A549 (cell line): ENCODE data around the gene APOOL. TPM values are rescaled to one million over a fixed set of nuclear protein-coding genes. Genes with fewer than 3 reads are reported as not detected.

Source experiments
- ATAC-seq, 2 experiments: fragments of 200-7000 bp in 1 of 2; fragments of >200 bp in 1 of 2; cut with Nextera tagmentation in 1 of 2; cut with Tn5 transposase in 1 of 2; 3 replicates each; pipeline versions ENCODE4 v1.8.0 to v1.9.1; 2018 to 2020; ENCODE audit warnings: mild to moderate bottlenecking in 1 of 2, moderate library complexity in 1 of 2
- CTCF ChIA-PET: fragments of 300-600 bp; sonication (Branson Sonifier 250); formaldehyde crosslinking; extraction: SDS; loops from one replicate; lab custom pipeline; 2021; ENCODE audit warnings: antibody characterized with exemption, inconsistent platforms; lab: Yijun Ruan, JAX
- POLR2A ChIA-PET: fragments of 350-600 bp; formaldehyde crosslinking; extraction: SDS; loops from one replicate; lab custom pipeline; 2021; ENCODE audit warnings: antibody characterized with exemption, inconsistent platforms; lab: Yijun Ruan, JAX
- DNase-seq, 2 experiments: peaks; one replicate each; pipeline versions ENCODE4 v3.0.0 to v3.0.0-alpha.2; 2011 to 2016; ENCODE audit warnings: low read depth in 1 of 2, low spot score in 1 of 2
- FAIRE-seq: peaks from 2 replicates; lab custom pipeline; 2011; peaks lifted over from hg19 to GRCh38; lab: Jason Lieb, UNC
- H3K27ac ChIP-seq, 2 experiments: fragments of >200 bp; sonication (Bioruptor Twin); formaldehyde crosslinking; 3 replicates each; pipeline ENCODE4 v1.5.1; 2016 to 2017
- H3K4me1 ChIP-seq: fragments of >200 bp; sonication (Bioruptor Twin); formaldehyde crosslinking; 3 replicates; pipeline ENCODE4 v1.6.1; 2016
- H3K4me2 ChIP-seq: fragments of >200 bp; sonication (Bioruptor Twin); formaldehyde crosslinking; 3 replicates; pipeline ENCODE4 v1.6.1; 2016
- H3K4me3 ChIP-seq: fragments of >200 bp; sonication (Bioruptor Twin); formaldehyde crosslinking; 3 replicates; pipeline ENCODE4 v1.5.1; 2016
- H3K9me3 ChIP-seq: fragments of >200 bp; sonication (Bioruptor Twin); formaldehyde crosslinking; 3 replicates; pipeline ENCODE4 v1.6.1; 2016
- BHLHE40 ChIP-seq: IDR thresholded peaks from 2 replicates; pipeline ENCODE4 v1.6.1; 2012; ENCODE audit warnings: low read depth, low read length, inconsistent platforms
- CBX2 ChIP-seq: fragments of 200-600 bp; sonication (generic); IDR thresholded peaks from 2 replicates; pipeline ENCODE4 v1.6.1; 2016; ENCODE audit warnings: low read depth, mild to moderate bottlenecking, borderline replicate concordance
- CEBPB ChIP-seq, 2 experiments: fragments of >200 bp in 1 of 2; sonication (Bioruptor Twin) in 1 of 2; formaldehyde crosslinking in 1 of 2; IDR thresholded peaks; 2 replicates each; pipeline ENCODE4 v1.6.1; 2012 to 2016
- CHD2 ChIP-seq: fragments of 150-350 bp; IDR thresholded peaks from 2 replicates; pipeline ENCODE4 v1.6.1; 2014; ENCODE audit warnings: low read length; ENCODE audit not compliant: partially characterized antibody
- E2F6 ChIP-seq: IDR thresholded peaks from 2 replicates; pipeline ENCODE4 v1.6.1; 2012; ENCODE audit warnings: low read depth, borderline replicate concordance
- EHMT2 ChIP-seq: fragments of 200-600 bp; sonication (generic); IDR thresholded peaks from 2 replicates; pipeline ENCODE4 v1.6.1; 2016; ENCODE audit warnings: antibody characterized with exemption, low read depth, mild to moderate bottlenecking, moderate library complexity
- ELK1 ChIP-seq: fragments of 150-350 bp; IDR thresholded peaks from 2 replicates; pipeline ENCODE4 v1.6.1; 2014; ENCODE audit warnings: low read depth, mild to moderate bottlenecking, low read length
- ESRRA ChIP-seq: fragments of 150-350 bp; IDR thresholded peaks from 2 replicates; pipeline ENCODE4 v1.6.1; 2014; ENCODE audit warnings: mild to moderate bottlenecking, low read length, borderline replicate concordance
- FOSB ChIP-seq: fragments of 250-450 bp; sonication (Bioruptor Pico); IDR thresholded peaks from 2 replicates; pipeline ENCODE4 v1.5.0; 2020; ENCODE audit warnings: mild to moderate bottlenecking, moderate library complexity
- FOXS1 ChIP-seq: fragments of 250-450 bp; sonication (Bioruptor Pico); IDR thresholded peaks from 2 replicates; pipeline ENCODE4 v1.5.0; 2020; ENCODE audit warnings: mild to moderate bottlenecking, moderate library complexity
- GATA3 ChIP-seq: IDR thresholded peaks from 2 replicates; pipeline ENCODE4 v1.6.1; 2012; ENCODE audit warnings: borderline replicate concordance
- KDM1A ChIP-seq: fragments of 200-600 bp; sonication (generic); IDR thresholded peaks from 2 replicates; pipeline ENCODE4 v1.6.1; 2016; ENCODE audit warnings: low read depth, mild to moderate bottlenecking
- MAFK ChIP-seq: fragments of 450-650 bp; IDR thresholded peaks from 2 replicates; pipeline ENCODE4 v1.6.1; 2014; ENCODE audit not compliant: partially characterized antibody
- NFE2L2 ChIP-seq: fragments of 150-350 bp; conservative IDR thresholded peaks from 2 replicates; pipeline ENCODE4 v1.6.1; 2014; ENCODE audit warnings: low read length
- POLR2A ChIP-seq: IDR thresholded peaks from 2 replicates; pipeline ENCODE4 v1.6.1; 2012; ENCODE audit warnings: mild to moderate bottlenecking, low read length
- POLR2AphosphoS2 ChIP-seq: conservative IDR thresholded peaks from 2 replicates; pipeline ENCODE4 v1.6.1; 2012; ENCODE audit warnings: low read length, improper control_type of control experiment, inconsistent platforms
- RAD21 ChIP-seq, 2 experiments: fragments of >200 bp in 1 of 2; sonication (Bioruptor Twin) in 1 of 2; formaldehyde crosslinking in 1 of 2; IDR thresholded peaks in 1 of 2; conservative IDR thresholded peaks in 1 of 2; 2 replicates in 1 of 2; 3 replicates in 1 of 2; pipeline ENCODE4 v1.6.1; 2012 to 2018; ENCODE audit warnings: inconsistent platforms in 1 of 2
- RARB ChIP-seq: fragments of 250-450 bp; sonication (Bioruptor Pico); IDR thresholded peaks from 2 replicates; pipeline ENCODE4 v1.8.0; 2021; ENCODE audit warnings: mild to moderate bottlenecking, moderate library complexity
- RCOR1 ChIP-seq: fragments of 150-350 bp; IDR thresholded peaks from 2 replicates; pipeline ENCODE4 v1.6.1; 2014; ENCODE audit warnings: antibody characterized with exemption, low read length, low read depth
- SREBF2 ChIP-seq: fragments of 450-650 bp; IDR thresholded peaks from 2 replicates; pipeline ENCODE4 v1.6.1; 2014; ENCODE audit warnings: mild to moderate bottlenecking, moderate library complexity
- ZC3H11A ChIP-seq: fragments of 450-650 bp; IDR thresholded peaks from 2 replicates; pipeline ENCODE4 v1.6.1; 2014; ENCODE audit warnings: antibody characterized with exemption, mild to moderate bottlenecking
- ZSCAN20 ChIP-seq: fragments of 250-450 bp; sonication (Bioruptor Pico); IDR thresholded peaks from 2 replicates; pipeline ENCODE4 v1.8.0; 2022; ENCODE audit warnings: mild to moderate bottlenecking, moderate library complexity
- WGBS: methylation state at CpG from one replicate; pipeline ENCODE4 v1.1.6; 2017; ENCODE audit errors: missing lambda C conversion rate; 5-methylcytosine and 5-hydroxymethylcytosine counted together
- polyA plus RNA-seq, 4 experiments: library from polyadenylated mRNA; depleted of rRNA in 3 of 4; stranded (reverse); fragments of >200 nt; fragmentation: RNase III in 1 of 4; extraction: RNeasy Plus Mini Kit Qiagen cat#74134 plus additional on column Dnase treatment in 1 of 4; gene quantifications; 2 replicates in 3 of 4; 3 replicates in 1 of 4; pipeline ENCODE4 v1.2.3, GENCODE V29; 2011 to 2017
- TF ChIP-seq, protein P1 (sequence below): fragments of 200-600 bp; sonication (generic); IDR thresholded peaks from 2 replicates; pipeline ENCODE4 v1.6.1; 2016; ENCODE audit warnings: antibody characterized with exemption, mild to moderate bottlenecking, moderate library complexity
- TF ChIP-seq, protein P2 (sequence below): fragments of 450-650 bp; IDR thresholded peaks from 2 replicates; pipeline ENCODE4 v1.6.1; 2014; ENCODE audit warnings: antibody characterized with exemption

Gene APOOL
- polyA plus RNA-seq, 2 of the 4 experiments (the other 2 are of a cell fraction) = 10.3 to 10.7 TPM

GRCh38 chrX:85018471-85018870 is 14.8 kb downstream of the APOOL start:
- Histone ChIP-seq H3K4me2 (no peak overlapping the region), H3K4me3 (no peak overlapping the region), H3K9me3 (peaks cover 3% of the 10 kb centered on the region; the same call in 1 of the 3 replicates), H3K27ac (no peak overlapping the region), H3K4me1 (no peaks in the 10 kb centered on the region)
- FAIRE-seq (no peak), ATAC-seq (no peak), DNase-seq (no peak)
- CTCF ChIA-PET = no interaction called here
- TF ChIP-seq POLR2A (no peak), RAD21 (conservative IDR thresholded peaks at IDR 0.05 in 1 of 2, IDR thresholded peaks at IDR 0.05 in 1 of 2) (no peak), ZC3H11A (no peak), CHD2 (no peak), MAFK (no peak), FOSB (no peak), NFE2L2 (no peak)
- TF ChIP-seq, protein P1, sequence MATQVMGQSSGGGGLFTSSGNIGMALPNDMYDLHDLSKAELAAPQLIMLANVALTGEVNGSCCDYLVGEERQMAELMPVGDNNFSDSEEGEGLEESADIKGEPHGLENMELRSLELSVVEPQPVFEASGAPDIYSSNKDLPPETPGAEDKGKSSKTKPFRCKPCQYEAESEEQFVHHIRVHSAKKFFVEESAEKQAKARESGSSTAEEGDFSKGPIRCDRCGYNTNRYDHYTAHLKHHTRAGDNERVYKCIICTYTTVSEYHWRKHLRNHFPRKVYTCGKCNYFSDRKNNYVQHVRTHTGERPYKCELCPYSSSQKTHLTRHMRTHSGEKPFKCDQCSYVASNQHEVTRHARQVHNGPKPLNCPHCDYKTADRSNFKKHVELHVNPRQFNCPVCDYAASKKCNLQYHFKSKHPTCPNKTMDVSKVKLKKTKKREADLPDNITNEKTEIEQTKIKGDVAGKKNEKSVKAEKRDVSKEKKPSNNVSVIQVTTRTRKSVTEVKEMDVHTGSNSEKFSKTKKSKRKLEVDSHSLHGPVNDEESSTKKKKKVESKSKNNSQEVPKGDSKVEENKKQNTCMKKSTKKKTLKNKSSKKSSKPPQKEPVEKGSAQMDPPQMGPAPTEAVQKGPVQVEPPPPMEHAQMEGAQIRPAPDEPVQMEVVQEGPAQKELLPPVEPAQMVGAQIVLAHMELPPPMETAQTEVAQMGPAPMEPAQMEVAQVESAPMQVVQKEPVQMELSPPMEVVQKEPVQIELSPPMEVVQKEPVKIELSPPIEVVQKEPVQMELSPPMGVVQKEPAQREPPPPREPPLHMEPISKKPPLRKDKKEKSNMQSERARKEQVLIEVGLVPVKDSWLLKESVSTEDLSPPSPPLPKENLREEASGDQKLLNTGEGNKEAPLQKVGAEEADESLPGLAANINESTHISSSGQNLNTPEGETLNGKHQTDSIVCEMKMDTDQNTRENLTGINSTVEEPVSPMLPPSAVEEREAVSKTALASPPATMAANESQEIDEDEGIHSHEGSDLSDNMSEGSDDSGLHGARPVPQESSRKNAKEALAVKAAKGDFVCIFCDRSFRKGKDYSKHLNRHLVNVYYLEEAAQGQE = no peak
- POLR2A ChIA-PET = no interaction called here
- WGBS = 96% methylated on average over 1 of the region's 1 CpG

GRCh38 chrX:85020216-85020615 is 16.5 kb downstream of the APOOL start:
- no peaks in the 10 kb centered on the region for H3K4me1 ChIP-seq
- no peak for FAIRE-seq
- no peak overlapping the region for H3K27ac ChIP-seq
- DNase-seq = no peak
- 100% methylated on average over 3 of the region's 4 CpGs for whole genome bisulfite sequencing
- POLR2A ChIA-PET = no interaction called here
- peaks cover 3% of the 10 kb centered on the region; the same call in 1 of the 3 replicates for H3K9me3 ChIP-seq
- CTCF ChIA-PET = no interaction called here
- H3K4me2 ChIP-seq = no peak overlapping the region
- no peak for TF ChIP-seq GATA3
- no peak for TF ChIP-seq RARB (CRISPR knock-in tag)
- TF ChIP-seq CEBPB (IDR thresholded peaks at IDR 0.05) = no peak
- TF ChIP-seq ELK1 = no peak
- TF ChIP-seq E2F6 = no peak
- TF ChIP-seq POLR2AphosphoS2 = no peak
- TF ChIP-seq, protein P1 = no peak
- no peak for TF ChIP-seq SREBF2
- TF ChIP-seq BHLHE40 = no peak
- no peak for TF ChIP-seq RCOR1
- TF ChIP-seq CBX2 = no peak
- TF ChIP-seq CHD2 = no peak
- no peak for TF ChIP-seq KDM1A
- TF ChIP-seq, protein P2, sequence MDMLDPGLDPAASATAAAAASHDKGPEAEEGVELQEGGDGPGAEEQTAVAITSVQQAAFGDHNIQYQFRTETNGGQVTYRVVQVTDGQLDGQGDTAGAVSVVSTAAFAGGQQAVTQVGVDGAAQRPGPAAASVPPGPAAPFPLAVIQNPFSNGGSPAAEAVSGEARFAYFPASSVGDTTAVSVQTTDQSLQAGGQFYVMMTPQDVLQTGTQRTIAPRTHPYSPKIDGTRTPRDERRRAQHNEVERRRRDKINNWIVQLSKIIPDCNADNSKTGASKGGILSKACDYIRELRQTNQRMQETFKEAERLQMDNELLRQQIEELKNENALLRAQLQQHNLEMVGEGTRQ = no peak
- TF ChIP-seq ZSCAN20 (CRISPR knock-in tag) = no peak
- no peak for TF ChIP-seq FOXS1
- no peak for TF ChIP-seq EHMT2
- TF ChIP-seq ESRRA = no peak
- no peak for ATAC-seq
- H3K4me3 ChIP-seq = no peak overlapping the region
